Measurements from ENCODE around the gene SPG7.

Gene SPG7

DNA sequence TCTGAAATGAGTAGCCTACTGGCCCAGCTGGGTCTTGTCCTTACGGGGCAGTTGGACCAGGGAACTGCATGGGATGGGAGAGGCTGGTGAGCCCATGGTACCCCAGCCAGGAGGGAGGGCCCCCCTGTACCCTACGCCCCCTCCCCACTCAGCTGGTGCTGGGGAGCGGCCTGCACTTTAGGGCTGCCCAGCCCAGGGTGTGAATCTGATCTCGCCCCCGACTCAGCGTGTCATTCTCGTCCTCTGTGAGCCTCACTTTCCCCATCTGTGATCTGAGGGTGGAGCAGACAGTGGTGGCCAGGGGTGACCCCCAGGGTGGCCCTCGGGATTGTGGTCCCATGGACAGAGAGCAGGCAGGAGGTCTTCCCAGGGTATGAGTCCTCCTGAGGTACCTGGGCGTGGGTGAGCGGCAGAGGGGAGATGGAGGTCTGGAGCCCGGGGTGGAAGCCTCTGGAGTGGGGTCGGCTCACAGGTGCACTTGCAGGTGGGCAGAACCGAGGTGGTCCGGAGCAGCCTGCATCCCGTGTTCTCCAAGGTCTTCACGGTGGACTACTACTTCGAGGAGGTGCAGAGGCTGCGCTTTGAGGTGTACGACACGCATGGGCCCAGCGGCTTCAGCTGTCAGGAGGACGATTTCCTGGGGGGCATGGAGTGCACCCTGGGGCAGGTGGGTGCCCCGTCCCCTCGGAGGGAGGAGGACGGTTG lies 69.0 kb downstream of the SPG7 start:
- H3K4me3 ChIP-seq (ENCODE audit: low read depth, low read length): no peak overlapping the region
- TF ChIP-seq, protein P1, sequence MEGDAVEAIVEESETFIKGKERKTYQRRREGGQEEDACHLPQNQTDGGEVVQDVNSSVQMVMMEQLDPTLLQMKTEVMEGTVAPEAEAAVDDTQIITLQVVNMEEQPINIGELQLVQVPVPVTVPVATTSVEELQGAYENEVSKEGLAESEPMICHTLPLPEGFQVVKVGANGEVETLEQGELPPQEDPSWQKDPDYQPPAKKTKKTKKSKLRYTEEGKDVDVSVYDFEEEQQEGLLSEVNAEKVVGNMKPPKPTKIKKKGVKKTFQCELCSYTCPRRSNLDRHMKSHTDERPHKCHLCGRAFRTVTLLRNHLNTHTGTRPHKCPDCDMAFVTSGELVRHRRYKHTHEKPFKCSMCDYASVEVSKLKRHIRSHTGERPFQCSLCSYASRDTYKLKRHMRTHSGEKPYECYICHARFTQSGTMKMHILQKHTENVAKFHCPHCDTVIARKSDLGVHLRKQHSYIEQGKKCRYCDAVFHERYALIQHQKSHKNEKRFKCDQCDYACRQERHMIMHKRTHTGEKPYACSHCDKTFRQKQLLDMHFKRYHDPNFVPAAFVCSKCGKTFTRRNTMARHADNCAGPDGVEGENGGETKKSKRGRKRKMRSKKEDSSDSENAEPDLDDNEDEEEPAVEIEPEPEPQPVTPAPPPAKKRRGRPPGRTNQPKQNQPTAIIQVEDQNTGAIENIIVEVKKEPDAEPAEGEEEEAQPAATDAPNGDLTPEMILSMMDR (IDR thresholded peaks at IDR 0.05; ENCODE audit: insufficient read depth, low read depth, low read length, missing control alignments): no peak
- DNase-seq (ENCODE audit: low read depth): no peak

- no peak for DNase-seq (ENCODE audit: low read depth)
- TF ChIP-seq, protein P1 (IDR thresholded peaks at IDR 0.05; ENCODE audit: insufficient read depth, low read depth, low read length, missing control alignments): no peak
- no peak overlapping the region for H3K4me3 ChIP-seq (ENCODE audit: low read depth, low read length)
Observed at GRCh38 chr16:89579351-89579750, 71.1 kb downstream of the SPG7 start.

GRCh38 chr16:89581045-89581695 lies 73.0 kb downstream of the SPG7 start:
- no peak overlapping the region for H3K4me3 ChIP-seq (ENCODE audit: low read depth, low read length)
- DNase-seq (ENCODE audit: low read depth): no peak
- TF ChIP-seq, protein P1 (IDR thresholded peaks at IDR 0.05; ENCODE audit: insufficient read depth, low read depth, low read length, missing control alignments): no peak

GRCh38 chr16:89581861-89582563 lies 73.8 kb downstream of the SPG7 start:
- TF ChIP-seq, protein P1 (IDR thresholded peaks at IDR 0.05; ENCODE audit: insufficient read depth, low read depth, low read length, missing control alignments): no peak
- H3K4me3 ChIP-seq (ENCODE audit: low read depth, low read length): no peak overlapping the region
- DNase-seq (ENCODE audit: low read depth): no peak

- TF ChIP-seq, protein P1 (IDR thresholded peaks at IDR 0.05; ENCODE audit: insufficient read depth, low read depth, low read length, missing control alignments): no peak
- no peak for DNase-seq (ENCODE audit: low read depth)
- H3K4me3 ChIP-seq (ENCODE audit: low read depth, low read length): no peak overlapping the region
Observed at GRCh38 chr16:89582614-89583196, 74.5 kb downstream of the SPG7 start.

DNA sequence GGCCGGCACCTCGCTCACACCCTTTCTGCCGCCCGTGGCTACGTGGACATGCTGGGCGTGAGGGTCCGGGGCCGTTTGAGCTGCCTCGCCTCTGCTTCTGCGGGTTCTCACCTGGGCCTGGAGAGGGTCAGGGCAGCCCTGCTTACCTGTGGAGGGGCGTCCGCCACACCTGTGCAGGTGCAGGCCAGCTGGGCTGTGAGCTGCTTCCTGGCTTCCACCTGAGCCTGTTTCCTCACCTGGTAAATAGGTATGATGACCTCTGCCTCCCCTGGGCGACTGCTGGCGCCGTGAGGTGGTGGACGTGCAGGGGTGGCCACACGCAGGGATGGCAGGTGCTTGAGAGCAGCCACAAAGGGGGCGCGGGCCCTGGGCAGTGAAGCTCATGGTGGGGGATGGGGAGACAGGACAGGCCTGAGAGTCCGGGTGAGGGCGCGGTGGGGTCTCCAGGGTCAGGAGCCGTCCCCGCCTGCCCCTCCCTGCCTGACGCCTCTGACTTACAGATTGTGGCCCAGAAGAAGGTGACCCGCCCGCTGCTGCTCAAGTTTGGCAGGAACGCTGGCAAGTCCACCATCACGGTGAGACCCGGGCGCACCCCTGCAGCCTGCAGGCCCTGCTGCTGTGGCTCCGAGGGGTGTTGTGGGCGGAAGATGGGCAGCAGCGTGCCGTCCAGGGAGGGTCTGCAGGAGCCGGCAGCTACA lies 75.1 kb downstream of the SPG7 start:
- no peak for DNase-seq (ENCODE audit: low read depth)
- TF ChIP-seq, protein P1 (IDR thresholded peaks at IDR 0.05; ENCODE audit: insufficient read depth, low read depth, low read length, missing control alignments): no peak

More for the DNA sequence above, 75.1 kb downstream of the SPG7 start:
- H3K4me3 ChIP-seq (ENCODE audit: low read depth, low read length): no peak overlapping the region

Data from GM12865 (cell line).